ACC112 (cell line): ENCODE data around the gene PA2G4.

Source experiments
- H2AFZ ChIP-seq: fragments of 200-600 bp; sonication (generic); one replicate; pipeline ENCODE4 v1.6.0; 2017; ENCODE audit warnings: antibody characterized with exemption, low read length; ENCODE audit not compliant: unreplicated experiment
- H3K27ac ChIP-seq: fragments of 200-600 bp; sonication (generic); 2 replicates; pipeline ENCODE4 v1.5.1; 2014; ENCODE audit warnings: low read depth, mild to moderate bottlenecking, antibody characterized with exemption, low read length, moderate library complexity
- H3K27me3 ChIP-seq: fragments of 200-600 bp; sonication (generic); 2 replicates; pipeline ENCODE4 v1.6.1; 2014; ENCODE audit warnings: mild to moderate bottlenecking, antibody characterized with exemption, low read length, moderate library complexity, mixed read lengths; ENCODE audit not compliant: insufficient read depth
- H3K36me3 ChIP-seq: fragments of 200-600 bp; sonication (generic); 2 replicates; pipeline ENCODE4 v1.6.1; 2016; ENCODE audit warnings: mild to moderate bottlenecking, antibody characterized with exemption, low read length, moderate library complexity, mixed read lengths; ENCODE audit not compliant: insufficient read depth
- H3K4me1 ChIP-seq: fragments of 200-600 bp; sonication (generic); one replicate; pipeline ENCODE4 v1.6.1; 2016; ENCODE audit warnings: low read length, mixed read lengths; ENCODE audit not compliant: insufficient read depth, unreplicated experiment, control insufficient read depth
- H3K4me3 ChIP-seq: fragments of 200-600 bp; sonication (generic); 2 replicates; pipeline ENCODE4 v1.5.1; 2014; ENCODE audit warnings: mild to moderate bottlenecking, low read depth, low read length
- H3K79me2 ChIP-seq: fragments of 200-600 bp; sonication (generic); one replicate; pipeline ENCODE4 v1.6.0; 2016; ENCODE audit warnings: low read length; ENCODE audit not compliant: control insufficient read depth, unreplicated experiment, insufficient read depth

PA2G4 gene

DNA sequence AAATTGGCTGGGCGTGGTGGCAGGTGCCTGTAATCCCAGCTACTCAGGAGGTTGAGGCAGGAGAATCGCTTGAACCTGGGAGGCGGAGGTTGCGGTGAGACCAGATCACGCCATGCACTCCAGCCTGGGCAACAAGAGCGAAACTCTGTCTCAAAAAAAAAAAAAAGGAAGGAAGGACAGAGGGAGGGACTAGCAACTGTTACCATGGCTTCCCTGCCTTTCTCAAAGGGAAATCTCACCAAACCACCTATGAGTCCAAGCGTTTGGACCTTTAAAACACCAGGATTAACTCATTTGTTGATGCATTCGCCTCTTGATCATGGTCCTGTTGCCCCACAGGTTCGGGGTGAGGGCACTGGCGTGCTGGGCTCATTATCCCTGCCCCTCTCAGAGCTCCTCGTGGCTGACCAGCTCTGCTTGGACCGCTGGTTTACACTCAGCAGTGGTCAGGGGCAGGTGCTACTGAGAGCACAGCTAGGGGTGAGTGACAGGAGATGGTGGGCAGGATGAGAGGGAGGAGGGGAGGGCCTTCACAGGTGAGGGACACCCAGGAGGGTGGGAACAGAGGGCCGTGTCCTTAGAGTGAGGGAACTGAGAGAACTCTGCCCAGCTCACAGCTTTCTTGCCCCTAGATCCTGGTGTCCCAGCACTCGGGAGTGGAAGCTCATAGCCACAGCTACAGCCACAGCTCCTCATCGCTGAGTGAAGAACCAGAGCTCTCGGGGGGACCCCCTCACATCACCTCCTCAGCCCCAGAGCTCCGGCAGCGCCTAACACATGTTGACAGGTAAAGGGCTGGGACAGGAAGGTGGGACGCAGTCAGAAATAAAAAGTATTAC is 37.8 kb downstream of the PA2G4 start:
- Histone ChIP-seq H3K36me3 (peaks cover 26% of the 10 kb centered on the region), H2AFZ (no peak overlapping the region), H3K4me3 (no peak overlapping the region), H3K27me3 (no peaks in the 10 kb centered on the region), H3K79me2 (no peaks in the 10 kb centered on the region), H3K27ac (no peak overlapping the region), H3K4me1 (peaks cover 6% of the 10 kb centered on the region)

DNA sequence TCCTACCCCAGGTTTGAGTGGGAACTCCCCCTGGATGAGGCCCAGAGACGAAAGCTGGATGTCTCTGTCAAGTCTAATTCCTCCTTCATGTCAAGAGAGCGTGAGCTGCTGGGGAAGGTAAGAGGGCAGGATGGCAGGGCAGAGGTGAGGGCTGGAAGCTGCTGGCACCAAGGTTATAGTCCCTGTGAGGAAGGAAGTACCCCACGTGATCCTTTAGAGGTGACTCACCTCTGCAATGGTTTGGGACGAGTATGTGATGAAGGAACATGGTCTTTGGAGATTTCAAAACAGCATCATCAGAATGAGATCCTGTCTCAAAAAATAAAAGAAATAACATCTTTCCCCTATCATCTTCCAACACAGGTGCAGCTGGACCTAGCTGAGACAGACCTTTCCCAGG is 38.9 kb downstream of the PA2G4 start:
- Histone ChIP-seq H3K4me1 (peaks cover 6% of the 10 kb centered on the region), H3K27me3 (no peaks in the 10 kb centered on the region), H3K36me3 (peaks cover 17% of the 10 kb centered on the region), H3K79me2 (no peaks in the 10 kb centered on the region), H2AFZ (no peak overlapping the region), H3K27ac (no peak overlapping the region), H3K4me3 (no peak overlapping the region)

DNA sequence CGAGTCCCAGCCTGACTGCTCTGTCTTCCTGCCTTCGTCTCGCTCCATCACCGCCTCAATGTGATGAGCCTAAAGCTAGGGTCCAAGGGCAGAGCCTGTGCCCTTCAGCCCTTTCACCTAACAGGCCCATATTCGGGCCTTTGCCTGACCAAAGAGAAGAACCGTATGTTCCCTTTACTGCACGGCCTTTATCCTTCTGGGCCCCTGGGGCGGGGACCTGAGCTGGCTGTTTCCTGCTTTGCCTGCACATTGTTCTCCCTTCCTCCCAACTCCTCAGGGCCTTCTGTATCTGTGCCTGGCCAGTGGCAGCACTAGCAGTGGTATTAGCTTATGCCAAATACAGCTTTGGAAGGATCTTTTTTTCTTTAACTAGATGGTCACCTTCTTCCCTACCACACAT is 39.5 kb downstream of the PA2G4 start:
- Histone ChIP-seq H3K27ac (no peak overlapping the region), H3K4me1 (peaks cover 6% of the 10 kb centered on the region), H3K79me2 (no peaks in the 10 kb centered on the region), H3K4me3 (no peak overlapping the region), H3K36me3 (peaks cover 11% of the 10 kb centered on the region; the same call in 1 of the 2 replicates), H2AFZ (no peak overlapping the region), H3K27me3 (no peaks in the 10 kb centered on the region)

DNA sequence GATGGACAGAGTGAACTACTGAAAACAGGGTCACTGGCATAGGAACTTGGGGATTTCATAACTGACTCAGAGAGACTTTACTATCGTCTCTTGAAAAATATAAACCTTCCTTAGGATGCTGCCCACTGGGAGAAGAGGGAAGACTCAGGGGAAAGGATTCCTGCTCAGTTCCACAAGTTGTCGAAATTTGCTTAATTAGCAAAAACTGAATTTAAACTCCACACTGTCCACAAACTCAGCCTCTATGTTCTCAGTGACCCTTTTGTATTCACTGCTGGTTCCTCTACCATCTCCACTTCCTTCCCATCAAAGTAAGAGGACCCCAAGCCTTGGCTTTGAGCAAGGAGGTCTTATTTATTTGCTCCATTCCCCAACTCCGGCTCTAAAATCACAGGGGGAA is 40.9 kb downstream of the PA2G4 start:
- H2AFZ ChIP-seq: no peak overlapping the region
- H3K4me1 ChIP-seq: peaks cover 8% of the 10 kb centered on the region
- no peak overlapping the region for H3K4me3 ChIP-seq
- H3K79me2 ChIP-seq: no peaks in the 10 kb centered on the region
- H3K27ac ChIP-seq: no peak overlapping the region
- peaks cover 11% of the 10 kb centered on the region; the same call in 1 of the 2 replicates for H3K36me3 ChIP-seq
- no peaks in the 10 kb centered on the region for H3K27me3 ChIP-seq

DNA sequence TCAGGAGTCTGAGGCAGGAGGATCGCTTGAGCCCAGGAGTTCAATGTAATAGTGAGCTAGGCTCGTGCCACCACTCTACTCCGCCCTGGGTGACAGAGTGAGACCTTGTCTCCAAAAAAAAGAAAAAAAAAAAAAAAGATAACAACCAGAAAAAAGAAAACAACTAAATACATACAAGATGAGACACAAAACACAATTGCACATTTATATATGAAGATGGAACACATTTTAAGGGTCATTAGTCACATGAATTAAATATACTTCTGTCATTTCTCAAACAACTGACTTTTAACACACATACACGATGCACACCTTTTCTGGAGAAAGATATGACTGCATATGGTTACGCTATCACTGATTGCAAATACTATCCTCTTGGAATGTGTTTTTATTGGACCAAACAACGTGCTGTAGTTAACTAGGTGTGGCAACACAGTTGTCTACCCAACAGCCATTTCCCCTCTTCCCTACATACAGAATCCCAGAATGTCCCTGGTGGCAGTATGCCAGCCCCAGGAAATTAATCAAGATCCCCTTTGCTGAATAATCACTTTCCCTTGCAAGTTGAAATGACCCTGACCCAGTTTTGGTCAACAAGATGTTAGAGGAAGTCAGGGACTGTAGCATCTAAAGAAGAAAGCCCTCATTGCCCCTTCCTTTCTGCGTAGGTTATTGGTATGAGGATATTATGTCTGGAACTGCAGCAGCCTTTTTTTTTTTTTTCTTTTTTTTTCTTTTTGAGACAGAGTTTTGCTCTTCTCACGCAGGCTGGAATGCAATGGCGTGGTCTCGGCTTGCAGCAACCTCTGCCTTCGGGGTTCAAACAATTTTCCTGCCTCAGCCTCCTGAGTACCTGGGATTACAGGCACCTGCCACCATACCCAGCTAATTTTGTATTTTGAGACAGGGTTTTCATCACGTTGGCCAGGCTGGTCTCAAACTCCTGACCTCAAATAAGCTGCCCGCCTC is 42.4 kb downstream of the PA2G4 start:
- H3K4me1 ChIP-seq: peaks cover 21% of the 10 kb centered on the region
- H3K36me3 ChIP-seq: 0 out of 2 replicates have a peak, but pooled peaks cover 6% of the 10 kb centered on the region
- no peak overlapping the region for H2AFZ ChIP-seq
- no peak overlapping the region for H3K4me3 ChIP-seq
- H3K79me2 ChIP-seq: peaks cover 3% of the 10 kb centered on the region
- no peak overlapping the region for H3K27ac ChIP-seq
- no peaks in the 10 kb centered on the region for H3K27me3 ChIP-seq

DNA sequence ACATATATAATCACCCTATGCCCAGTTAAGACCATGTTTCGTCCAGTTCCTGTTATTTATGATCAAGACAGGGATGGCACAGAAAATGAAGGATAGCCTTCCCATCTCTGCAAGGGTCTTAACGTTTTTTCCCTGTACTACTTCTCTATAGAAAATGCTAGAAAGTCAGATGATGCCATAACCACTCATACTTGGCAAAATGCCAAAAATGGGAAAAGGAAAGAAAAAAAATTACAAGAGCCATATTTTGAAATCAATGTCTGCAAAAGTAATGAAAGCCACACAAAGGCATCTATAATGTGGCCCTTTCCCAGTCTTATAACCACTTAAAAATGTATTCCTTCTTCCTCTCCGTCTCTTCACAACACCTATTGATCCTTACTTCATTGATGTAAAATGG is 46.2 kb downstream of the PA2G4 start:
- Histone ChIP-seq H3K4me3 (no peak overlapping the region), H3K27me3 (no peaks in the 10 kb centered on the region), H3K27ac (0 out of 2 replicates have a peak overlapping the region, but pooled peaks have one; percentile 0), H3K79me2 (peaks cover 3% of the 10 kb centered on the region), H3K4me1 (peaks cover 31% of the 10 kb centered on the region), H3K36me3 (no peaks in the 10 kb centered on the region; the same call in 1 of the 2 replicates), H2AFZ (no peak overlapping the region)

DNA sequence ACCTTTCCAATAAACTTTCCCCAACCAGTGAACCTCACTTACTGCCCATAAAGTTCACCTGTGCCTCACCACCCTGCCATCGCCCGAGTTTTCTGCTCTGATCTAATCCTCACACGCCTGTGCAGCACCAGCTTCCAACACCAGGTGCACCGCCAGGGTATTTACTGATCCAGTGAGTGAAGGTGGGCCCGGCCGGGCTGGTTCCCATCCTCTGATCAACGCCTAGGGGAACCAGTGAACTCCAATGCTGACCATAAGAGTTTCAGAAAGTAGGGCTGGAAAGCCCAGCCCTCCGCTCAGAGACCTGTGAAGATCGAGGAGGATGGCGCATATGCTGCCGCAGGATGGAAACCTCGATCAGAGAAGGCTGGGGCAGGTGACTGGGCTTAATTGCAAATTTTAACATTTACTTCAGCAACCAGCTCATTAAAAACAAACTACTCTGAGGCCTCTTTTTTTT is 47.3 kb downstream of the PA2G4 start:
- no peaks in the 10 kb centered on the region; the same call in 1 of the 2 replicates for H3K36me3 ChIP-seq
- H3K4me3 ChIP-seq: peak overlapping the region; percentile 83
- H3K27me3 ChIP-seq: no peaks in the 10 kb centered on the region
- peak overlapping the region; percentile 93 for H2AFZ ChIP-seq
- H3K27ac ChIP-seq: peak overlapping the region; percentile 56
- peaks cover 28% of the 10 kb centered on the region for H3K4me1 ChIP-seq
- peaks cover 3% of the 10 kb centered on the region for H3K79me2 ChIP-seq

DNA sequence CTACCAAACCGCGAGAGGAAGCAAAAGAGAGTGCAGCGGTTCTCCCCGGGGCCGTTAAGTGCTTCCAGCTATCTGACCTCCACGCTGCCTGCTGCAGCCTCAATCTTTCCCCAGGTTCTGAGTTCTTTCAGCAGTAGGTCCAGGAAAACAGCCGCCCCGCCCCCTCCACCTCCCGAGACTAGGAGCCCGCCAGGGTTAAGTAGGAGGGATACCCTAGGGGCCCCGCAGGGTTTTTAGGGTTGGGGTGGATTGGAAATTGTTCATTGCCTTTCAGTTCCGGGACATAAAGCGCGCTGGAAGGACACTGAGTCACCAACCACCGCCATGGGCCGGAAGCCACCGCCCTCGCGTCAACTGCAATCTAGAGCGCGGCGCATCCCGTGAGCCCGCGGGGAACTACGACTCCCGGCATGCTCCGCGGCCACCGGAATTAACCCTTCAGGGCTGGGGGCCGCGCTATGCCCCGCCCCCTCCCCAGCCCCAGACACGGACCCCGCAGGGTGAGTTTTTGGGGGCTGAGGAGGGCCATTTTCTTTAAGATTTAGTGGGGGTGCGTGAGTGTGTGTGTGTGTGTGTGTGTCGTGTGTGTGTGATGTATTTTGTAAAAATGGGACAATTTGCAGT is 47.9 kb downstream of the PA2G4 start, which contains the start of gene MYL6B:
TSS of gene MYL6B (plus strand) at position 456 of the 624 bp plus-strand sequence. CDS start 1,332 bp downstream, outside the sequence.
- peak within 1 kb of the TSS; percentile 56 for H3K27ac ChIP-seq
- peak within 1 kb of the TSS; percentile 93 for H2AFZ ChIP-seq
- peaks cover 25% of the 10 kb centered on the region for H3K4me1 ChIP-seq
- H3K36me3 ChIP-seq: no peaks in the 10 kb centered on the region; the same call in 1 of the 2 replicates
- H3K27me3 ChIP-seq: no peaks in the 10 kb centered on the region
- H3K4me3 ChIP-seq: peak within 1 kb of the TSS; percentile 83
- peaks cover 3% of the 10 kb centered on the region for H3K79me2 ChIP-seq

DNA sequence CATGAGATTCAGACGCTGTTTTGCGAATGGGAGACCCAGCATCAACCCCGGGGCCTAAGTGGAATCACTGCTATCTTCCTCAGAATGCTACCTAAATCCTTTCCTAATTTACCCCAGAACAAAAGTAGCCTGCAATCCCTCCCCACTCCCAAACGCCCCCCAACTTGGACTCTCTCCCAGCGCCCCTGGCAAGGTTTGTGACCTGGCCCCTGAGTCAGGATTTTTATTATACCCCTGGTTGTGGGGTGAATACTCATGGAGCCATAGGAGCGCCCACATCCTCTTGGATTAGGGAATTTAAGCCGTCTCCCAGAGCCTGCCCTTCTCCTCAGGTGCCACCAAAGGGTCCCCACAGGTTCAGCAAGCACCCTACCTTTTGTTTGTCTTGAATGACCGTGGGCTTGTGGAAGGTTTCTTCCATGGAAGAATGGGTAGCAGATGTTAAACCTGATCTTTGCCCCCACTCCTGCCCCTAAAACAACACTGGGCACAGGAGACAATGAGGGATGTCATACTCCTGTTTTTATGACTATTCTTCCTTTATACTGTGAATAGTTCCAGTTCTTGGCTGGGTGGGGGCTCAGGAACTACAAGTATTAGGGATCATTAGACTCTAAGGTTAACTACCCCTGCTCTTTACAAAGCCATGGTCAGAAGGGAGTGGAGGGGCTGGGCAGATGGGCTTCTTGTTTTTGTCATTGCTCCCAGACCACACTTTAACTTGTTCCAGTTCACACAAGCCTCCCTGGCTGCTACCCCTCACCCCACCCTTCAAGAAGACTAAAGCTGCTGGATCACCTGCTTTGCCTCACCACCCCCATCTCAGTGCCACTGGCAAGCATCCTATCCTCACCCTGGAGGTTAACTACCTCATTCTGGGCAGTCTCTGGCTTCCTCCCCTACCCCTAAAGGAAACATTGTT is 48.7 kb downstream of the PA2G4 start:
- Histone ChIP-seq H3K27ac (no peak overlapping the region), H3K79me2 (peaks cover 3% of the 10 kb centered on the region), H3K4me3 (peak overlapping the region; percentile 83), H3K4me1 (peaks cover 25% of the 10 kb centered on the region), H2AFZ (peak overlapping the region; percentile 66), H3K36me3 (no peaks in the 10 kb centered on the region; the same call in 1 of the 2 replicates), H3K27me3 (no peaks in the 10 kb centered on the region)
